RWPE2 (cell line): ENCODE data around the gene CCDC137.
"Not testable (repeated sequence)": the region's sequence is repeated elsewhere in the genome, so short reads cannot be mapped to it uniquely, and the experiment has no call there.

Experiments
- ATAC-seq: fragments of 200-7000 bp; cut with Tn5 transposase; 3 replicates; pipeline ENCODE4 v1.9.1; 2021; ENCODE audit warnings: low read depth
- DNase-seq: peaks from one replicate; pipeline ENCODE4 v3.0.0-alpha.2; 2020; ENCODE audit warnings: low spot score
- H3K27ac ChIP-seq: fragments of 450-650 bp; 2 replicates; pipeline ENCODE4 v1.5.1; 2017; ENCODE audit warnings: mild to moderate bottlenecking; ENCODE audit not compliant: poor library complexity, severe bottlenecking
- H3K27me3 ChIP-seq: fragments of 250-450 bp; sonication (Bioruptor Pico); 2 replicates; pipeline ENCODE4 v1.5.1; 2021; ENCODE audit warnings: mild to moderate bottlenecking, moderate library complexity; ENCODE audit not compliant: insufficient read depth, poor library complexity, severe bottlenecking
- H3K36me3 ChIP-seq: fragments of 250-450 bp; sonication (Bioruptor Pico); 2 replicates; pipeline ENCODE4 v1.5.1; 2020; ENCODE audit warnings: low read depth, mild to moderate bottlenecking, moderate library complexity
- H3K4me1 ChIP-seq: fragments of 250-450 bp; sonication (Bioruptor Pico); 2 replicates; pipeline ENCODE4 v1.5.1; 2021; ENCODE audit warnings: mild to moderate bottlenecking, moderate library complexity; ENCODE audit not compliant: insufficient read depth, poor library complexity, severe bottlenecking
- H3K4me3 ChIP-seq: fragments of 250-450 bp; sonication (Bioruptor Pico); 2 replicates; pipeline ENCODE4 v1.5.1; 2021; ENCODE audit warnings: mild to moderate bottlenecking, moderate library complexity; ENCODE audit not compliant: severe bottlenecking
- H3K9me3 ChIP-seq: fragments of 250-450 bp; sonication (Bioruptor Pico); 2 replicates; pipeline ENCODE4 v1.5.1; 2021; ENCODE audit warnings: mild to moderate bottlenecking, moderate library complexity; ENCODE audit not compliant: severe bottlenecking
- CTCF ChIP-seq: fragments of 450-650 bp; IDR thresholded peaks from one replicate; pipeline ENCODE4 v1.5.1; 2017; ENCODE audit warnings: mild to moderate bottlenecking, moderate library complexity; ENCODE audit not compliant: poor library complexity, severe bottlenecking

Gene CCDC137

GRCh38 chr17:81666342-81667191, at the start of gene CCDC137, which contains the start of gene OXLD1:
Gene CCDC137 (plus strand): TSS chr17:81666737. CDS start chr17:81666767, 30 bp downstream.
Gene OXLD1 (minus strand): TSS chr17:81666605. CDS start chr17:81666577, 28 bp downstream.
- H3K4me3 ChIP-seq = peak within 1 kb of the TSS; percentile 69
- H3K36me3 ChIP-seq = peaks cover 50% of the 10 kb centered on the region
- H3K4me1 ChIP-seq = peaks cover 10% of the 10 kb centered on the region
- peak within 1 kb of the TSS; percentile 75 for H3K27ac ChIP-seq
- ATAC-seq (peak; percentile 98), DNase-seq (peak; percentile 98)
- no peaks in the 10 kb centered on the region for H3K27me3 ChIP-seq
- no peak for TF ChIP-seq CTCF
- H3K9me3 ChIP-seq = no peaks in the 10 kb centered on the region

GRCh38 chr17:81616877-81617276, 49.7 kb upstream of the CCDC137 start:
- H3K4me3 ChIP-seq = no peak overlapping the region
- ATAC-seq = no peak
- H3K4me1 ChIP-seq = no peaks in the 10 kb centered on the region
- peaks cover 85% of the 10 kb centered on the region for H3K36me3 ChIP-seq
- TF ChIP-seq CTCF = no peak
- no peak overlapping the region for H3K27ac ChIP-seq
- DNase-seq = no peak
- H3K27me3 ChIP-seq = no peaks in the 10 kb centered on the region
- H3K9me3 ChIP-seq = no peaks in the 10 kb centered on the region

GRCh38 chr17:81618307-81618706, 48.2 kb upstream of the CCDC137 start:
- not testable (repeated sequence) for H3K9me3 ChIP-seq, DNase-seq, H3K4me1 ChIP-seq, ATAC-seq, H3K27ac ChIP-seq, H3K27me3 ChIP-seq, H3K4me3 ChIP-seq
- H3K36me3 ChIP-seq = peaks cover 86% of the 10 kb centered on the region

- Histone ChIP-seq H3K27me3 (no peaks in the 10 kb centered on the region), H3K27ac (no peak overlapping the region), H3K36me3 (peaks cover 86% of the 10 kb centered on the region), H3K4me1 (no peaks in the 10 kb centered on the region), H3K9me3 (no peaks in the 10 kb centered on the region), H3K4me3 (no peak overlapping the region)
- no peak for TF ChIP-seq CTCF
- DNase-seq (no peak), ATAC-seq (no peak)
Observed at GRCh38 chr17:81621494-81622130, 44.9 kb upstream of the CCDC137 start.

GRCh38 chr17:81630274-81630673, 36.3 kb upstream of the CCDC137 start:
- ATAC-seq (no peak), DNase-seq (no peak)
- Histone ChIP-seq H3K4me1 (peaks cover under 1% of the 10 kb centered on the region), H3K9me3 (no peaks in the 10 kb centered on the region), H3K27ac (no peak overlapping the region), H3K36me3 (peaks cover 79% of the 10 kb centered on the region), H3K27me3 (no peaks in the 10 kb centered on the region), H3K4me3 (no peak overlapping the region)
- TF ChIP-seq CTCF = no peak
